ENCODE data around the gene ARPC1A.

The ARPC1A gene

GRCh38 chr7:99372275-99373090 lies 46.8 kb downstream of the ARPC1A start:
- peaks cover 24% of the 10 kb centered on the region for H3K4me1 ChIP-seq (ENCODE audit: control insufficient read depth, insufficient read depth, low read depth, low read length)
- H3K27ac ChIP-seq (ENCODE audit: low read length, poor library complexity, severe bottlenecking): peak overlapping the region; percentile 31
- peaks cover 13 to 22% of the 10 kb centered on the region in 2 experiments for H3K36me3 ChIP-seq (ENCODE audit: control insufficient read depth in 1 of 2, insufficient read depth in 2 of 2, low read depth in 1 of 2, low read length in 2 of 2)
- peak overlapping the region; percentile 88 for H4K8ac ChIP-seq (ENCODE audit: low read length)
- no peak overlapping the region for H2BK12ac ChIP-seq (ENCODE audit: low read length in 2 of 2)
- H3K9me3 ChIP-seq (ENCODE audit: control insufficient read depth, low read length): no peaks in the 10 kb centered on the region
- H2AK5ac ChIP-seq (ENCODE audit: low read length, severe bottlenecking): peak overlapping the region; percentile 27
- H3K14ac ChIP-seq (ENCODE audit: low read length in 2 of 2): no peak overlapping the region
- H2BK15ac ChIP-seq (ENCODE audit: low read depth, poor library complexity, severe bottlenecking): peak overlapping the region; percentile 49
- H3K23ac ChIP-seq (ENCODE audit: low read length in 2 of 2): no peak overlapping the region
- peaks cover 6% of the 10 kb centered on the region for H3K79me1 ChIP-seq (replicated peaks; ENCODE audit: low read length, poor library complexity, severe bottlenecking)
- peak; percentile 57 for DNase-seq
- no peaks in the 10 kb centered on the region for H3K27me3 ChIP-seq (ENCODE audit: control insufficient read depth in 1 of 2, insufficient read depth in 1 of 2, low read length in 2 of 2)
- no peak overlapping the region for H2AFZ ChIP-seq (ENCODE audit: low read depth, low read length)
- peak overlapping the region in 1 of 2 experiments; percentile 1 for H3K18ac ChIP-seq (ENCODE audit: low read depth in 1 of 2, low read length in 2 of 2)
- H3K4ac ChIP-seq (ENCODE audit: low read depth in 1 of 2, low read length in 2 of 2): peak overlapping the region in 1 of 2 experiments; percentile 31
- H3K9ac ChIP-seq (ENCODE audit: low read length): peak overlapping the region; percentile 14
- H3K4me2 ChIP-seq (ENCODE audit: low read length, poor library complexity, severe bottlenecking): no peak overlapping the region
- H2BK120ac ChIP-seq (ENCODE audit: low read depth, low read length): no peak overlapping the region
- peak overlapping the region; percentile 7 for H4K91ac ChIP-seq (ENCODE audit: low read length)
- no peak overlapping the region for H2BK5ac ChIP-seq (ENCODE audit: low read depth, low read length, poor library complexity, severe bottlenecking)
- WGBS: 68% methylated on average over 20 of the region's 21 CpGs
- peak overlapping the region in 1 of 2 experiments; percentile 23 for H3K4me3 ChIP-seq (ENCODE audit: insufficient read depth in 1 of 2, low read depth in 1 of 2, low read length in 2 of 2)

- Histone ChIP-seq H3K4me2 (ENCODE audit: low read length, poor library complexity, severe bottlenecking) (peak overlapping the region; percentile 98), H2BK15ac (ENCODE audit: low read depth, poor library complexity, severe bottlenecking) (no peak overlapping the region), H3K18ac (ENCODE audit: low read depth in 1 of 2, low read length in 2 of 2) (peak overlapping the region; percentile 77 to 94), H3K4me1 (ENCODE audit: control insufficient read depth, insufficient read depth, low read depth, low read length) (peaks cover 24% of the 10 kb centered on the region), H3K23ac (ENCODE audit: low read length in 2 of 2) (no peak overlapping the region), H3K9me3 (ENCODE audit: control insufficient read depth, low read length) (no peaks in the 10 kb centered on the region), H3K27me3 (ENCODE audit: control insufficient read depth in 1 of 2, insufficient read depth in 1 of 2, low read length in 2 of 2) (no peaks in the 10 kb centered on the region), H2BK120ac (ENCODE audit: low read depth, low read length) (no peak overlapping the region), H2AFZ (ENCODE audit: low read depth, low read length) (peak overlapping the region; percentile 78), H3K79me1 (replicated peaks; ENCODE audit: low read length, poor library complexity, severe bottlenecking) (peaks cover 6% of the 10 kb centered on the region), H4K8ac (ENCODE audit: low read length) (peak overlapping the region; percentile 93), H3K14ac (ENCODE audit: low read length in 2 of 2) (no peak overlapping the region), H3K36me3 (ENCODE audit: control insufficient read depth in 1 of 2, insufficient read depth in 2 of 2, low read depth in 1 of 2, low read length in 2 of 2) (peaks cover 19 to 30% of the 10 kb centered on the region in 2 experiments), H2BK5ac (ENCODE audit: low read depth, low read length, poor library complexity, severe bottlenecking) (no peak overlapping the region), H3K9ac (ENCODE audit: low read length) (peak overlapping the region; percentile 82), H3K4ac (ENCODE audit: low read depth in 1 of 2, low read length in 2 of 2) (peak overlapping the region; percentile 71 to 94), H4K91ac (ENCODE audit: low read length) (no peak overlapping the region), H3K4me3 (ENCODE audit: insufficient read depth in 1 of 2, low read depth in 1 of 2, low read length in 2 of 2) (peak overlapping the region; percentile 84 to 89), H2AK5ac (ENCODE audit: low read length, severe bottlenecking) (peak overlapping the region; percentile 65), H2BK12ac (ENCODE audit: low read length in 2 of 2) (peak overlapping the region in 1 of 2 experiments; percentile 45), H3K27ac (ENCODE audit: low read length, poor library complexity, severe bottlenecking) (peak overlapping the region; percentile 31)
- WGBS: 89% methylated on average over 40 of the region's 41 CpGs
- DNase-seq: no peak
Observed at GRCh38 chr7:99373091-99374066, 47.7 kb downstream of the ARPC1A start.

GRCh38 chr7:99374111-99375064 lies 48.7 kb downstream of the ARPC1A start, which contains the start of gene ARPC1B:
Gene ARPC1B (plus strand): TSS chr7:99374730. CDS start chr7:99385715, 10,985 bp downstream.
- Histone ChIP-seq H3K18ac (ENCODE audit: low read depth in 1 of 2, low read length in 2 of 2) (peak within 1 kb of the TSS; percentile 91 to 98), H3K36me3 (ENCODE audit: control insufficient read depth in 1 of 2, insufficient read depth in 2 of 2, low read depth in 1 of 2, low read length in 2 of 2) (peaks cover 17 to 30% of the 10 kb centered on the region in 2 experiments), H3K4me2 (ENCODE audit: low read length, poor library complexity, severe bottlenecking) (peak within 1 kb of the TSS; percentile 98), H3K4ac (ENCODE audit: low read depth in 1 of 2, low read length in 2 of 2) (peak within 1 kb of the TSS; percentile 80 to 97), H3K27ac (ENCODE audit: low read length, poor library complexity, severe bottlenecking) (peak within 1 kb of the TSS; percentile 25), H2BK12ac (ENCODE audit: low read length in 2 of 2) (peak within 1 kb of the TSS in 1 of 2 experiments; percentile 45), H3K9ac (ENCODE audit: low read length) (peak within 1 kb of the TSS; percentile 82), H3K79me1 (replicated peaks; ENCODE audit: low read length, poor library complexity, severe bottlenecking) (peaks cover 6% of the 10 kb centered on the region), H3K27me3 (ENCODE audit: control insufficient read depth in 1 of 2, insufficient read depth in 1 of 2, low read length in 2 of 2) (no peaks in the 10 kb centered on the region), H3K23ac (ENCODE audit: low read length in 2 of 2) (peak within 1 kb of the TSS in 1 of 2 experiments; percentile 80), H3K14ac (ENCODE audit: low read length in 2 of 2) (peak within 1 kb of the TSS; percentile 83 to 88), H2BK120ac (ENCODE audit: low read depth, low read length) (peak within 1 kb of the TSS; percentile 93), H3K4me1 (ENCODE audit: control insufficient read depth, insufficient read depth, low read depth, low read length) (peaks cover 23% of the 10 kb centered on the region), H2BK15ac (ENCODE audit: low read depth, poor library complexity, severe bottlenecking) (peak within 1 kb of the TSS; percentile 96), H4K8ac (ENCODE audit: low read length) (peak within 1 kb of the TSS; percentile 93), H4K91ac (ENCODE audit: low read length) (peak within 1 kb of the TSS; percentile 87), H3K4me3 (ENCODE audit: insufficient read depth in 1 of 2, low read depth in 1 of 2, low read length in 2 of 2) (peak within 1 kb of the TSS; percentile 84 to 89), H3K9me3 (ENCODE audit: control insufficient read depth, low read length) (no peaks in the 10 kb centered on the region), H2BK5ac (ENCODE audit: low read depth, low read length, poor library complexity, severe bottlenecking) (peak within 1 kb of the TSS; percentile 26), H2AK5ac (ENCODE audit: low read length, severe bottlenecking) (peak within 1 kb of the TSS; percentile 65), H2AFZ (ENCODE audit: low read depth, low read length) (peak within 1 kb of the TSS; percentile 78)
- DNase-seq: peak; percentile 76
- under 1% methylated on average over 80 of the region's 95 CpGs for WGBS
